ENCODE measurements around the gene MINDY2.

Gene MINDY2

GRCh38 chr15:58770857-58771620, at the start of gene MINDY2:
Gene MINDY2 (plus strand): TSS chr15:58771302. CDS start chr15:58771396, 94 bp downstream.
- peak; percentile 70 for DNase-seq (ENCODE audit: insufficient read length, low spot score)
- FAIRE-seq, result peak; percentile 70
- peak; percentile 81 for TF ChIP-seq POLR2A (IDR thresholded peaks at IDR 0.05; ENCODE audit: low read depth, low read length)

- no peak for FAIRE-seq
- DNase-seq (ENCODE audit: insufficient read length, low spot score), result no peak
- no peak for TF ChIP-seq POLR2A (IDR thresholded peaks at IDR 0.05; ENCODE audit: low read depth, low read length)
Measured at GRCh38 chr15:58724466-58724865, 46.6 kb upstream of the MINDY2 start.

GRCh38 chr15:58726867-58727266, 44.2 kb upstream of the MINDY2 start:
- DNase-seq (ENCODE audit: insufficient read length, low spot score), result no peak
- TF ChIP-seq POLR2A (IDR thresholded peaks at IDR 0.05; ENCODE audit: low read depth, low read length), result no peak
- no peak for FAIRE-seq

- no peak for TF ChIP-seq POLR2A (IDR thresholded peaks at IDR 0.05; ENCODE audit: low read depth, low read length)
- peak; percentile 94 for FAIRE-seq
- peak; percentile 37 for DNase-seq (ENCODE audit: insufficient read length, low spot score)
Measured at GRCh38 chr15:58731756-58732535, 39.2 kb upstream of the MINDY2 start.

- TF ChIP-seq POLR2A (IDR thresholded peaks at IDR 0.05; ENCODE audit: low read depth, low read length), result no peak
- FAIRE-seq (no peak), DNase-seq (ENCODE audit: insufficient read length, low spot score) (no peak)
Measured at GRCh38 chr15:58732625-58733363, 38.3 kb upstream of the MINDY2 start.

- no peak for TF ChIP-seq POLR2A (IDR thresholded peaks at IDR 0.05; ENCODE audit: low read depth, low read length)
- no peak for FAIRE-seq
- no peak for DNase-seq (ENCODE audit: insufficient read length, low spot score)
Measured at GRCh38 chr15:58734859-58735258, 36.2 kb upstream of the MINDY2 start.

- no peak for DNase-seq (ENCODE audit: insufficient read length, low spot score)
- FAIRE-seq, result no peak
- TF ChIP-seq POLR2A (IDR thresholded peaks at IDR 0.05; ENCODE audit: low read depth, low read length), result no peak
Measured at GRCh38 chr15:58736018-58736643, 35.0 kb upstream of the MINDY2 start.

DNA sequence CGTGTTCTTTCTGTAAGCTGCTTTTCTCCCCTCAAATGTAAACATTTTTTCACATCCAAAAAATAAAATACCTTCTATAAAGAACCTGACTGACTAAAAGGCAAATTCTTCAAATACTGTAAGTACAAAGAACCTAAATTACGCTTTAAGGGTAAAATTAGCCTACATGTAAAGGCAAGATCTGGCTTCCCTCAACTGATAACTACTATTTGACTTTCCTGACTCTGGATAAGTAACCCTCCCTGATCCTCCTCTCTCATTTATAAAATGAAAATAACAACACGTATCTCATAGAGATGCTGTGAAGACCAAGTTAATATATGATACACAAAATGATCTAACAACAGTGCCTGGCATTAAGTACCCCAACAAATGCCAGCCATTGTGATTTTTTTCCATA, 33.8 kb upstream of the MINDY2 start:
- FAIRE-seq (no peak), DNase-seq (ENCODE audit: insufficient read length, low spot score) (no peak)
- TF ChIP-seq POLR2A (IDR thresholded peaks at IDR 0.05; ENCODE audit: low read depth, low read length), result no peak

DNA sequence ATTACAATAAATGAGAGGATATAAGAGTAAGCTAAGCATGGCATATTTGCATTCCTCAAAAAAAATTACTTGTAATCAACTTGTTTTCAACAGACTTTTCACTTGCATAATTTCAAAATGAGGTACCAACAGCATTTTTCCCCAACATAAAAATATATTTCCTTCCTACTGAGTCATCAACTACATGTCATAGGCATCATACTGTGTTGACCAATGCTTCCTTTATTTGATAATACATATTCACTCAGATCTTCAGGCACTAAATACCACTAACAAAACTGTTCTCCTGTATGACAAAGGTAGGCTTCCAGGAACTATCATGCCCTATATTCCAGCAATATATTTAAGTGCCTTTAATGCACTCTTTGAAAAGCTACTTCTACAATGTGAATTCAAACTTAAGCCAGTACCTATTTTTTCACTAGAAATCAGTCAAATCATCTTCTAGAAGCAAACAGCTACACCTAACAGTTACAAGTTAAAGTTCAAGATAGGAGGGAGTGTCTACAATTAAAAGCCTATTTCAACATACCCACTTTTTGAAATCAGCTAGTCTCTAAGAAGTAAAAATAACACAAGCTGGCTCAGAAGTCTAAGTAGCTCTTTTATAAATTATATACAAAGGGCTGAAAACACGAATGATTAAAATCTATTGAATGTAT, 32.9 kb upstream of the MINDY2 start:
- DNase-seq (ENCODE audit: insufficient read length, low spot score) (no peak), FAIRE-seq (peak; percentile 30)
- TF ChIP-seq POLR2A (IDR thresholded peaks at IDR 0.05; ENCODE audit: low read depth, low read length), result no peak

- FAIRE-seq (no peak), DNase-seq (ENCODE audit: insufficient read length, low spot score) (no peak)
- no peak for TF ChIP-seq POLR2A (IDR thresholded peaks at IDR 0.05; ENCODE audit: low read depth, low read length)
Measured at GRCh38 chr15:58740436-58740835, 30.7 kb upstream of the MINDY2 start.

DNA sequence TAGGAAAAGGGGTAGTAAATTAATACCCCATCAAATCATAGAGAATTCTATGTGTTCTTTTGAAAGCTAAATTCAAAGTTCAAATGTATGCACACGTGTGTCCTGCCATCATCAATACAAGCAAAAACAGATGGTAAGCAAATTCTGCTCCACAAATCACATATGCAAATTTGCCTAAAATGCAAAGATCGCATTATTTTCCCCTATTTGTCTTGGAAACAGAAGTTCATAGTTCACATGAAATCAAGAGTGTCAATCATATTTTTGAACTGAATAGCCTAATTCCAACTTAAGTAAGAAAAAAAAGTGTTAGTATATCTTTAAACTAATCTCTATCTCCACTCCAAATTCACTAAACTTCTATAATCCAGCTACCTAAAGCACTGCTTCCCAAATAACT, 30.1 kb upstream of the MINDY2 start:
- no peak for TF ChIP-seq POLR2A (IDR thresholded peaks at IDR 0.05; ENCODE audit: low read depth, low read length)
- FAIRE-seq, result no peak
- no peak for DNase-seq (ENCODE audit: insufficient read length, low spot score)

DNA sequence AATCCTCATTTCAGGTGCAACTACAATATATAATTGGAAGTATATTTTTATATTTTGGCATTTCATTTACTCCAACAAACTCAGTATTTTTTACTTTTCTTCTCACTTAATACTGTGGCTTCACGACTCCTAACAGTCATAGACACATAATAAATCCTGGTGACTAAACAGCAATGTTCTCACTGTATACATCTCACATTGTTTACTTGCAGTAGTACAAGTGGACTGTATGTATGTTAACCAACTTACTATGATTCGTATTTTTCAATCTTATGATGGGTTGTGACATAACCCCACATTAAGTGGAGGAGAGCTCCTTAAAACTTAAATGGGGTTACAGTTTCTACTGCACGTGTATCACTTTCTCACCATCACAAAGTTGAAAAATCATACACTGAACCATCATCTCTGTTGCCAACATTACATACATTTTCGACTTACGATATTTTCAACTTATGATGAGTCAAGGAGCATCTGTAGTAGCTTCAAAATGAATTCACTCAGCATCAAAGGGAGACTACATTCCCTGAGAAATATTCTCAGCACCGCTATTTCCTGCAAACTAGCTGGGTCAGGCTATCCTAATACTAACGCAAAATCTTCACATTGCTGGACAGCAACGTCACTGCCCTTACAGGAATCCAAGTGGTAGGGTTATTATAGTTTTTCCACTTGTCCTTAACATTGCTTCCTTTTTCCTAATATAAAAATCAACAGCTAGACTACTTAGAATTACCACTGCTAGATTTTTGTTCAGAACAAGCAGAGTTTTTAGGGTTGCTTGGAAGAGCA, 28.9 kb upstream of the MINDY2 start:
- no peak for FAIRE-seq
- DNase-seq (ENCODE audit: insufficient read length, low spot score), result no peak
- no peak for TF ChIP-seq POLR2A (IDR thresholded peaks at IDR 0.05; ENCODE audit: low read depth, low read length)
